ENCODE data around the gene SLC12A8. TPM values are rescaled to one million over a fixed set of nuclear protein-coding genes. Genes with fewer than 3 reads are reported as not detected.

The SLC12A8 gene
- polyA plus RNA-seq, 1 of the 3 experiments (the other 2 are of a cell fraction) = 7.5 TPM

DNA sequence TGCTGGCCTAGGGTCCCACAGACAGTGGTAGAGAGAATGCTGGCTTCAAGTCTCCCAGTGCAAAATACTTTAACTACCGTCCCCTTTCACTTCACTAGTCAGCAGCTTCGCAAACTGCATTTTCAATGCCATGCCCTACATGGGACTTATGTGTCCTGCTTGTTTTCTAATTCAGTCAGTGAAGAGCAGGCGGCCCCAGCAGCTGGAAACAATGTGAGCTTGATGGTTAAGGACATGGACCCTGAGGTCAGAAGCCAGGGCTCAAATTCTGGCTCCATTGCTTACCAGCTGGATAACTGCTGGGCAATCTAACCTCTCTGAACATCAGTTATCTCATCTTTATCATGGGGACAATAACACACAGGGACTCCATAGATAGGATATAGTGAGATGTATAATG is 58.4 kb downstream of the SLC12A8 start:
- Histone ChIP-seq H3F3A (replicated peaks; ENCODE audit: insufficient read depth) (no peaks in the 10 kb centered on the region), H3K79me2 (ENCODE audit: insufficient read depth) (no peaks in the 10 kb centered on the region), H3K36me3 (replicated peaks in 1 of 2; ENCODE audit: control insufficient read depth in 1 of 2, insufficient read depth in 2 of 2, low read length in 1 of 2) (no peaks in the 10 kb centered on the region), H3K4me3 (ENCODE audit: low read depth in 2 of 2, low read length in 1 of 2) (no peak overlapping the region), H3K27ac (ENCODE audit: low read depth in 2 of 2, low read length in 1 of 2) (no peak overlapping the region), H3K27me3 (ENCODE audit: insufficient read depth) (no peaks in the 10 kb centered on the region), H4K20me1 (ENCODE audit: insufficient read depth) (no peaks in the 10 kb centered on the region), H2AFZ (ENCODE audit: low read depth) (no peak overlapping the region), H3K9me3 (no peaks in the 10 kb centered on the region), H3K4me2 (no peak overlapping the region), H3K9ac (no peak overlapping the region), H3K9me2 (no peaks in the 10 kb centered on the region), H3K4me1 (ENCODE audit: control insufficient read depth in 1 of 2, insufficient read depth in 2 of 2, low read depth in 1 of 2, low read length in 1 of 2) (peaks cover 3% of the 10 kb centered on the region in 2 experiments; a peak in 1 of 4 replicates)
- TF ChIP-seq GATA2 (CRISPR knock-in tag; IDR thresholded peaks at IDR 0.05) = no peak
- DNase-seq = no peak
- CTCF ChIA-PET = interaction anchor here (0.6 to 1.6 kb wide), 2 partner anchors 159 to 241 kb away, joined by 3 to 5 read pairs; no protein-coding TSS in a partner anchor
- WGBS (ENCODE audit: low lambda C conversion rate) = 90% methylated on average over 3 of the region's 3 CpGs
- POLR2A ChIA-PET = no interaction called here

DNA sequence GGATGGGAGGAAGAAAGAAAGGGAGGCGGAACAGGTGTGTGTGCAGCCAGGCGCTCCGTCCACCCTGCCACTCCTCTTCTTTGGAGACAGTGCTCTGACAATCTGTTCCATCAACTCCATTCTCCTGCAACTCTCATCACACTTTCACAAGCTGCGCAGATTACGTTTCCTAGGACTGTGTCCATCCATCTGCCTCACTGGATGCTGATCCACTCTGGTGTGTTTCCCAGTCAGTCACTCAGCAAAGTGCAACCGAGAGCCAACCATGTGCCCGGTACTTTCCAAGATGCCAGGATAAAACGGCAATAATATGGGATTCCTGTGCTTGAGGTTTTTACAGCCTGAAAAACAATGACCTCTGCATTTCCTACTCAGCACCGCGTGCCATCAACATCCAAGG is 59.6 kb downstream of the SLC12A8 start:
- Histone ChIP-seq H3K9me2 (no peaks in the 10 kb centered on the region), H3K4me2 (no peak overlapping the region), H3K27ac (ENCODE audit: low read depth in 2 of 2, low read length in 1 of 2) (no peak overlapping the region), H3K9me3 (no peaks in the 10 kb centered on the region), H3K4me3 (ENCODE audit: low read depth in 2 of 2, low read length in 1 of 2) (no peak overlapping the region), H3K79me2 (ENCODE audit: insufficient read depth) (no peaks in the 10 kb centered on the region), H3F3A (replicated peaks; ENCODE audit: insufficient read depth) (no peaks in the 10 kb centered on the region), H3K4me1 (ENCODE audit: control insufficient read depth in 1 of 2, insufficient read depth in 2 of 2, low read depth in 1 of 2, low read length in 1 of 2) (peaks cover 0 to 3% of the 10 kb centered on the region in 2 experiments; a peak in 1 of 4 replicates), H2AFZ (ENCODE audit: low read depth) (no peak overlapping the region), H3K9ac (no peak overlapping the region), H3K36me3 (replicated peaks in 1 of 2; ENCODE audit: control insufficient read depth in 1 of 2, insufficient read depth in 2 of 2, low read length in 1 of 2) (no peaks in the 10 kb centered on the region), H4K20me1 (ENCODE audit: insufficient read depth) (no peaks in the 10 kb centered on the region), H3K27me3 (ENCODE audit: insufficient read depth) (no peaks in the 10 kb centered on the region)
- 93% methylated on average over 10 of the region's 10 CpGs for WGBS (ENCODE audit: low lambda C conversion rate)
- POLR2A ChIA-PET = no interaction called here
- DNase-seq = no peak
- CTCF ChIA-PET = no interaction called here
- TF ChIP-seq RCOR1 (IDR thresholded peaks at IDR 0.05; ENCODE audit: low read length) = no peak
- TF ChIP-seq FOXM1 (IDR thresholded peaks at IDR 0.05; ENCODE audit: low read depth) = no peak
- TF ChIP-seq POLR2AphosphoS5 (IDR thresholded peaks at IDR 0.05; ENCODE audit: low read depth, low read length) = no peak
- TF ChIP-seq SMC3 (IDR thresholded peaks at IDR 0.05; ENCODE audit: low read depth, low read length) = no peak
- TF ChIP-seq, protein P1, sequence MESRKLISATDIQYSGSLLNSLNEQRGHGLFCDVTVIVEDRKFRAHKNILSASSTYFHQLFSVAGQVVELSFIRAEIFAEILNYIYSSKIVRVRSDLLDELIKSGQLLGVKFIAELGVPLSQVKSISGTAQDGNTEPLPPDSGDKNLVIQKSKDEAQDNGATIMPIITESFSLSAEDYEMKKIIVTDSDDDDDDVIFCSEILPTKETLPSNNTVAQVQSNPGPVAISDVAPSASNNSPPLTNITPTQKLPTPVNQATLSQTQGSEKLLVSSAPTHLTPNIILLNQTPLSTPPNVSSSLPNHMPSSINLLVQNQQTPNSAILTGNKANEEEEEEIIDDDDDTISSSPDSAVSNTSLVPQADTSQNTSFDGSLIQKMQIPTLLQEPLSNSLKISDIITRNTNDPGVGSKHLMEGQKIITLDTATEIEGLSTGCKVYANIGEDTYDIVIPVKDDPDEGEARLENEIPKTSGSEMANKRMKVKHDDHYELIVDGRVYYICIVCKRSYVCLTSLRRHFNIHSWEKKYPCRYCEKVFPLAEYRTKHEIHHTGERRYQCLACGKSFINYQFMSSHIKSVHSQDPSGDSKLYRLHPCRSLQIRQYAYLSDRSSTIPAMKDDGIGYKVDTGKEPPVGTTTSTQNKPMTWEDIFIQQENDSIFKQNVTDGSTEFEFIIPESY (IDR thresholded peaks at IDR 0.05; ENCODE audit: borderline replicate concordance, low read depth) = no peak
- TF ChIP-seq MEF2A (IDR thresholded peaks at IDR 0.05; ENCODE audit: borderline replicate concordance, low read depth) = no peak
- no peak for TF ChIP-seq EP300 (IDR thresholded peaks at IDR 0.05; ENCODE audit: borderline replicate concordance in 1 of 2, low read depth in 1 of 2, low read length in 1 of 2)
- TF ChIP-seq JUND (IDR thresholded peaks at IDR 0.05) = no peak
- TF ChIP-seq RFX5 (IDR thresholded peaks at IDR 0.05; ENCODE audit: low read length) = no peak

DNA sequence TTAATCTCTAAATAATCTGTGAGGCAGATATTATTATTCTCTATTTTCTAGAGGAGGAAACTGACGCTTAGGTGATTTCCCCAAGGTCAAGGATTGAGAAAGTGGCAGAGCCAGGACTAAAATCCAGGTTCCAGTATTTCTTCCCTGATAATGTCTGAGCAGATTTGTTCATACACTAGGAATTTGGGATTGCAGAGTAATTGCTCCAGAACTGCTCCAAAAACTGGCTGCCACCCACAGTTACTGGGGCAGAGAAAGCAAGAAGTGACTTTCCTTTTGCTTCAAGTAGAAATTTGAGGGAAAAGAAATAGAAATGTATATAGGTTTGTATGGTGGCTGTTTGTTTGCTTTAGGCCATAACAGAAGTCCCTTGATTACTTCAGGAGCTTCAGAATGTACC is 60.6 kb downstream of the SLC12A8 start:
- no peak for DNase-seq
- H4K20me1 ChIP-seq (ENCODE audit: insufficient read depth) = no peaks in the 10 kb centered on the region
- peaks cover 0 to 3% of the 10 kb centered on the region in 2 experiments; a peak in 1 of 4 replicates for H3K4me1 ChIP-seq (ENCODE audit: control insufficient read depth in 1 of 2, insufficient read depth in 2 of 2, low read depth in 1 of 2, low read length in 1 of 2)
- CTCF ChIA-PET = no interaction called here
- H3K27me3 ChIP-seq (ENCODE audit: insufficient read depth) = no peaks in the 10 kb centered on the region
- WGBS (ENCODE audit: low lambda C conversion rate) = 100% methylated on average over 1 of the region's 1 CpG
- H3K4me2 ChIP-seq = no peak overlapping the region
- no peaks in the 10 kb centered on the region for H3K9me2 ChIP-seq
- no peaks in the 10 kb centered on the region for H3K9me3 ChIP-seq
- H3K36me3 ChIP-seq (replicated peaks in 1 of 2; ENCODE audit: control insufficient read depth in 1 of 2, insufficient read depth in 2 of 2, low read length in 1 of 2) = no peaks in the 10 kb centered on the region
- no peak overlapping the region for H2AFZ ChIP-seq (ENCODE audit: low read depth)
- H3K4me3 ChIP-seq (ENCODE audit: low read depth in 2 of 2, low read length in 1 of 2) = no peak overlapping the region
- no peaks in the 10 kb centered on the region for H3K79me2 ChIP-seq (ENCODE audit: insufficient read depth)
- no peak overlapping the region for H3K27ac ChIP-seq (ENCODE audit: low read depth in 2 of 2, low read length in 1 of 2)
- H3F3A ChIP-seq (replicated peaks; ENCODE audit: insufficient read depth) = no peaks in the 10 kb centered on the region
- POLR2A ChIA-PET = no interaction called here
- H3K9ac ChIP-seq = no peak overlapping the region
- TF ChIP-seq JUND (IDR thresholded peaks at IDR 0.05) (no peak), TEAD4 (IDR thresholded peaks at IDR 0.05; ENCODE audit: borderline replicate concordance, insufficient read depth) (no peak), GABPA (IDR thresholded peaks at IDR 0.05; ENCODE audit: low read depth) (no peak), RAD21 (IDR thresholded peaks at IDR 0.05; ENCODE audit: low read length) (no peak), EZH2phosphoT487 (IDR thresholded peaks at IDR 0.05; ENCODE audit: borderline replicate concordance, low read depth) (no peak), EP300 (IDR thresholded peaks at IDR 0.05; ENCODE audit: borderline replicate concordance in 1 of 2, low read depth in 1 of 2, low read length in 1 of 2) (no peak), SMC3 (IDR thresholded peaks at IDR 0.05; ENCODE audit: low read depth, low read length) (no peak), POLR2AphosphoS5 (IDR thresholded peaks at IDR 0.05; ENCODE audit: low read depth, low read length) (no peak), TAF1 (IDR thresholded peaks at IDR 0.05; ENCODE audit: borderline replicate concordance, low read depth, low read length) (no peak), CHD2 (IDR thresholded peaks at IDR 0.05; ENCODE audit: low read length, partially characterized antibody) (no peak), RCOR1 (IDR thresholded peaks at IDR 0.05; ENCODE audit: low read length) (no peak), TCF12 (IDR thresholded peaks at IDR 0.05) (no peak), NFIC (IDR thresholded peaks at IDR 0.05; ENCODE audit: borderline replicate concordance) (no peak), ELF1 (IDR thresholded peaks at IDR 0.05) (no peak)
- TF ChIP-seq, protein P2, sequence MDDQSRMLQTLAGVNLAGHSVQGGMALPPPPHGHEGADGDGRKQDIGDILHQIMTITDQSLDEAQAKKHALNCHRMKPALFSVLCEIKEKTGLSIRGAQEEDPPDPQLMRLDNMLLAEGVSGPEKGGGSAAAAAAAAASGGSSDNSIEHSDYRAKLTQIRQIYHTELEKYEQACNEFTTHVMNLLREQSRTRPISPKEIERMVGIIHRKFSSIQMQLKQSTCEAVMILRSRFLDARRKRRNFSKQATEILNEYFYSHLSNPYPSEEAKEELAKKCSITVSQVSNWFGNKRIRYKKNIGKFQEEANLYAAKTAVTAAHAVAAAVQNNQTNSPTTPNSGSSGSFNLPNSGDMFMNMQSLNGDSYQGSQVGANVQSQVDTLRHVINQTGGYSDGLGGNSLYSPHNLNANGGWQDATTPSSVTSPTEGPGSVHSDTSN (IDR thresholded peaks at IDR 0.05) = no peak
- TF ChIP-seq, protein P3, sequence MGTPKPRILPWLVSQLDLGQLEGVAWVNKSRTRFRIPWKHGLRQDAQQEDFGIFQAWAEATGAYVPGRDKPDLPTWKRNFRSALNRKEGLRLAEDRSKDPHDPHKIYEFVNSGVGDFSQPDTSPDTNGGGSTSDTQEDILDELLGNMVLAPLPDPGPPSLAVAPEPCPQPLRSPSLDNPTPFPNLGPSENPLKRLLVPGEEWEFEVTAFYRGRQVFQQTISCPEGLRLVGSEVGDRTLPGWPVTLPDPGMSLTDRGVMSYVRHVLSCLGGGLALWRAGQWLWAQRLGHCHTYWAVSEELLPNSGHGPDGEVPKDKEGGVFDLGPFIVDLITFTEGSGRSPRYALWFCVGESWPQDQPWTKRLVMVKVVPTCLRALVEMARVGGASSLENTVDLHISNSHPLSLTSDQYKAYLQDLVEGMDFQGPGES (IDR thresholded peaks at IDR 0.05; ENCODE audit: low read depth, low read length) = no peak

Measured in SK-N-SH (cell line).